ENCODE results near the gene LMCD1. TPM values are rescaled to one million over a fixed set of nuclear protein-coding genes. Genes with fewer than 3 reads are reported as not detected.

Gene LMCD1
- total RNA-seq, 2 experiments from 2014 or later = 0.47 TPM; not detected in 1

GRCh38 chr3:8555113-8555661, 53.6 kb downstream of the LMCD1 start:
- BruUV-seq (replicated peaks) = no TSS peak
- H3K9me2 ChIP-seq (ENCODE audit: insufficient read depth, low read length) = no peaks in the 10 kb centered on the region
- H3K79me2 ChIP-seq (ENCODE audit: insufficient read depth, low read depth, low read length) = no peaks in the 10 kb centered on the region
- no peaks in the 10 kb centered on the region for H3K9me3 ChIP-seq (ENCODE audit: low read length)
- TF ChIP-seq CTCF (conservative IDR thresholded peaks at IDR 0.05; ENCODE audit: low read length) (no peak), EZH2phosphoT487 (IDR thresholded peaks at IDR 0.05; ENCODE audit: borderline replicate concordance, low read depth, low read length) (no peak)
- no peak for DNase-seq (ENCODE audit: low spot score)
- no peaks in the 10 kb centered on the region for H3K4me1 ChIP-seq (ENCODE audit: insufficient read depth, low read length, poor library complexity, severe bottlenecking)
- H3K36me3 ChIP-seq (ENCODE audit: insufficient read depth, low read length) = no peaks in the 10 kb centered on the region
- H4K20me1 ChIP-seq (ENCODE audit: insufficient read depth, low read length) = no peaks in the 10 kb centered on the region
- H3K27ac ChIP-seq (ENCODE audit: low read depth, low read length, poor library complexity, severe bottlenecking) = no peak overlapping the region
- intact Hi-C loops (cut with micrococcal nuclease; ENCODE audit: unreplicated experiment) = no loop called here
- CTCF ChIA-PET (ENCODE audit: unreplicated experiment) = no interaction called here
- H3K4me3 ChIP-seq (ENCODE audit: low read depth, low read length, poor library complexity, severe bottlenecking) = no peak overlapping the region
- no peak overlapping the region for H3K4me2 ChIP-seq (ENCODE audit: low read length)
- H2AFZ ChIP-seq (ENCODE audit: low read length) = no peak overlapping the region
- POLR2A ChIA-PET = interaction anchor here (0.8 kb wide), 1 partner anchor 13 kb away, joined by 3 read pairs; no protein-coding TSS in a partner anchor

- no peak for DNase-seq (ENCODE audit: low spot score)
- Histone ChIP-seq H3K9me2 (ENCODE audit: insufficient read depth, low read length) (no peaks in the 10 kb centered on the region), H3K4me2 (ENCODE audit: low read length) (no peak overlapping the region), H3K9me3 (ENCODE audit: low read length) (no peaks in the 10 kb centered on the region), H3K4me1 (ENCODE audit: insufficient read depth, low read length, poor library complexity, severe bottlenecking) (no peaks in the 10 kb centered on the region), H3K79me2 (ENCODE audit: insufficient read depth, low read depth, low read length) (no peaks in the 10 kb centered on the region), H4K20me1 (ENCODE audit: insufficient read depth, low read length) (no peaks in the 10 kb centered on the region), H3K4me3 (ENCODE audit: low read depth, low read length, poor library complexity, severe bottlenecking) (no peak overlapping the region), H2AFZ (ENCODE audit: low read length) (no peak overlapping the region), H3K36me3 (ENCODE audit: insufficient read depth, low read length) (no peaks in the 10 kb centered on the region), H3K27ac (ENCODE audit: low read depth, low read length, poor library complexity, severe bottlenecking) (no peak overlapping the region)
- no peak for TF ChIP-seq EZH2phosphoT487 (IDR thresholded peaks at IDR 0.05; ENCODE audit: borderline replicate concordance, low read depth, low read length)
- no peak for TF ChIP-seq CTCF (conservative IDR thresholded peaks at IDR 0.05; ENCODE audit: low read length)
- intact Hi-C loops (cut with micrococcal nuclease; ENCODE audit: unreplicated experiment) = no loop called here
- CTCF ChIA-PET (ENCODE audit: unreplicated experiment) = no interaction called here
- no TSS peak for BruUV-seq (replicated peaks)
- POLR2A ChIA-PET = interaction anchor here (0.5 to 0.8 kb wide), 2 partner anchors 12 to 752 kb away, joined by 3 read pairs; no protein-coding TSS in a partner anchor
Measured at GRCh38 chr3:8555725-8556472, 54.3 kb downstream of the LMCD1 start.

- POLR2A ChIA-PET = no interaction called here
- no peak overlapping the region for H3K4me3 ChIP-seq (ENCODE audit: low read depth, low read length, poor library complexity, severe bottlenecking)
- intact Hi-C loops (cut with micrococcal nuclease; ENCODE audit: unreplicated experiment) = no loop called here
Measured at GRCh38 chr3:8556473-8556869, 54.8 kb downstream of the LMCD1 start.

More at GRCh38 chr3:8556473-8556869, 54.8 kb downstream of the LMCD1 start:
- Histone ChIP-seq H3K4me1 (ENCODE audit: insufficient read depth, low read length, poor library complexity, severe bottlenecking) (no peaks in the 10 kb centered on the region), H3K9me2 (ENCODE audit: insufficient read depth, low read length) (no peaks in the 10 kb centered on the region), H3K27ac (ENCODE audit: low read depth, low read length, poor library complexity, severe bottlenecking) (no peak overlapping the region), H3K36me3 (ENCODE audit: insufficient read depth, low read length) (no peaks in the 10 kb centered on the region), H3K79me2 (ENCODE audit: insufficient read depth, low read depth, low read length) (no peaks in the 10 kb centered on the region), H2AFZ (ENCODE audit: low read length) (no peak overlapping the region), H3K9me3 (ENCODE audit: low read length) (no peaks in the 10 kb centered on the region), H3K4me2 (ENCODE audit: low read length) (no peak overlapping the region), H4K20me1 (ENCODE audit: insufficient read depth, low read length) (no peaks in the 10 kb centered on the region)
- DNase-seq (ENCODE audit: low spot score) = no peak
- no TSS peak for BruUV-seq (replicated peaks)
- CTCF ChIA-PET (ENCODE audit: unreplicated experiment) = no interaction called here
- no peak for TF ChIP-seq EZH2phosphoT487 (IDR thresholded peaks at IDR 0.05; ENCODE audit: borderline replicate concordance, low read depth, low read length)
- no peak for TF ChIP-seq CTCF (conservative IDR thresholded peaks at IDR 0.05; ENCODE audit: low read length)
